H1 (cell line): ENCODE measurements around the gene COL9A2. TPM values are rescaled to one million over a fixed set of nuclear protein-coding genes. Genes with fewer than 3 reads are reported as not detected.

Experiments
- ASH2L ChIP-seq: fragments of 200-600, 300-600 bp; sonication (generic); IDR thresholded peaks from one replicate; pipeline ENCODE4 v1.7.1; 2017; ENCODE audit warnings: low read length
- CBX5 ChIP-seq: fragments of 300-800, 300-1000 bp; sonication (generic); IDR thresholded peaks from 2 replicates; pipeline ENCODE4 v1.7.1; 2016; ENCODE audit warnings: antibody characterized with exemption, low read length, low read depth
- CHD7 ChIP-seq: fragments of 300-600 bp; sonication (generic); IDR thresholded peaks from 2 replicates; pipeline ENCODE4 v1.7.1; 2012; ENCODE audit warnings: low read length, moderate library complexity, mild to moderate bottlenecking, inconsistent platforms; ENCODE audit not compliant: insufficient replicate concordance
- EZH2 ChIP-seq: fragments of 200-600 bp; sonication (generic); IDR thresholded peaks from 2 replicates; pipeline ENCODE4 v1.7.1; 2012; ENCODE audit warnings: low read depth, mild to moderate bottlenecking, moderate library complexity, low read length, inconsistent platforms; ENCODE audit not compliant: severe bottlenecking
- HDAC2 ChIP-seq, 2 experiments: fragments of 300-600 bp in 1 of 2; sonication (generic) in 1 of 2; IDR thresholded peaks; 2 replicates each; pipeline ENCODE4 v1.6.1; 2011 to 2012; ENCODE audit warnings: low read depth in 2 of 2, low read length in 2 of 2, mild to moderate bottlenecking in 2 of 2, moderate library complexity in 2 of 2, borderline replicate concordance in 1 of 2, inconsistent platforms in 1 of 2
- KDM1A ChIP-seq: fragments of 200-600, 300-600 bp; sonication (generic); IDR thresholded peaks from 2 replicates; pipeline ENCODE4 v1.7.1; 2016; ENCODE audit warnings: mild to moderate bottlenecking, low read length, borderline replicate concordance
- NANOG ChIP-seq: IDR thresholded peaks from 2 replicates; pipeline ENCODE4 v1.6.1; 2011; ENCODE audit warnings: low read length, low read depth, mild to moderate bottlenecking, inconsistent platforms; ENCODE audit not compliant: insufficient read depth, poor library complexity, severe bottlenecking
- POLR2AphosphoS5 ChIP-seq: IDR thresholded peaks from 2 replicates; pipeline ENCODE4 v1.6.1; 2011; ENCODE audit warnings: low read depth, low read length
- USF2 ChIP-seq: IDR thresholded peaks from 2 replicates; pipeline ENCODE4 v1.6.1; 2011; ENCODE audit warnings: low read length, improper control_type of control experiment
- polyA plus RNA-seq, 7 experiments: library from polyadenylated mRNA; depleted of rRNA in 3 of 7; stranded (reverse) in 5 of 7; unstranded in 2 of 7; fragments of >200 nt in 5 of 7; fragments of 200-250 nt in 2 of 7; gene quantifications; 1 replicate in 5 of 7; 2 replicates in 1 of 7; 4 replicates in 1 of 7; pipeline versions ENCODE4 v1.2.1 to v1.2.3, GENCODE V29; 2011 to 2013; ENCODE audit warnings: missing spikeins in 2 of 7, mixed read lengths in 2 of 7
- total RNA-seq: library from RNA; stranded (reverse); fragmentation: NEBNext Ultra II Directional; extraction: Animal tissue kit (Norgen Biotek cat#: 25700); gene quantifications from 2 replicates; pipeline ENCODE4 v1.2.1, GENCODE V29; 2021

COL9A2 gene
- total and polyA plus RNA-seq, 2 of the 8 experiments (the other 6 are each of a cell fraction or from before 2014, with no cell fraction given) = 3.2 to 3.3 TPM

- no peak for TF ChIP-seq CHD7
- no peak for TF ChIP-seq NANOG
- TF ChIP-seq EZH2 = no peak
- no peak for TF ChIP-seq CBX5
- no peak for TF ChIP-seq ASH2L
- TF ChIP-seq KDM1A = no peak
- no peak for TF ChIP-seq USF2
- TF ChIP-seq HDAC2 (IDR thresholded peaks at IDR 0.05; ENCODE audit: borderline replicate concordance in 1 of 2, low read depth in 2 of 2, low read length in 2 of 2) = no peak
- no peak for TF ChIP-seq POLR2AphosphoS5
- TF ChIP-seq, all 59 proteins: peak for 0
Measured at GRCh38 chr1:40268211-40268610, 48.9 kb downstream of the COL9A2 start (continued).
